ENCODE results near the gene SUSD1.
A peak's percentile ranks its signal among the peaks of the same experiment; 100 is the strongest.

SUSD1 gene

DNA sequence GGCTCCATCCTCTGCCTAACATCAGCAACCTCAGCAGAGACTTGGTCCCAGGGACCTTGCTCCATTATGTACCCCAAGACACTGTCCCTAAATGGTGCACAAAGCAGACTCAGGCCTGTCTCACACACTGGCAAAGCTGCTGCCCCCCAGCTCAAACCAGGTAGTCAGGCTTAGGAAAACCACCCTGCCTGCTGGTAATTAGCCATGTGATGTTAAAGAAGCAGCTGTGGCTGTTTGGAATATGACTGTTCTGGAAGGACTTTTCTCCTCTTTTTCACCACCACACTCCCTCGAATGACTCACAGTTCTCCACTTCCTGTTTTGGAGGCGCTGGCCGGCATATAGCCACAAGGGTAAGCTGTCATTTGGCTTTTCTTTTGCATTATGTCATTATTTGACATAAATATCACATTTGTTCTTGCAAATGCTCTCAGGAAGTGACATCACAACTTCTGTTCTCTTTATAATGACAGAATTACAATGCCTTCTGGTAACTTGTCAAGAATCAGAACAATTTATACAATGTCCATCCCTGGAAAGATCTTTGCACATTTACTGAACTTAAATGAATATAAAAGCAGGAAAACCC, 113.9 kb downstream of the SUSD1 start:
- H3K4me3 Mint-ChIP-seq = no peak overlapping the region
- peaks cover 22% of the 10 kb centered on the region for H3K36me3 Mint-ChIP-seq (ENCODE audit: low read depth)

DNA sequence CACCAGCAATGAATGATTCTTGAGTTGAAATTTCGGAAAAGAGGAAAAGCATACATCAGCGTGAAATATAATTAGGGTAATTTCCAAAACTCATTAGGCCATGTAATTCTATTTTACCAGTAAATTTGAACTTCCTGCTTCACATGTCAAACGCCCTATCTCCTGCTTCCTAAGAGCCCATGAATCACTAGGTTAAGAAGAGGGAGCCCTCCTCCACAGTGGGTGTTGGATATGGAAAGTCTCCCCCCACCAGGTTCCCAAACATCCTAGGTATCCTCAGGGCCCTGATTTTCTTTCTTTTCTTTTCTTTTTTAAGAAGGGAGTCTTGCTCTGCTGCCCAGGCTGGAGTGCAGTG, 115.2 kb downstream of the SUSD1 start:
- H3K27ac Mint-ChIP-seq = no peak overlapping the region
- no peaks in the 10 kb centered on the region for H3K9me3 Mint-ChIP-seq
- no peak overlapping the region for H3K4me3 Mint-ChIP-seq
- peaks cover 46% of the 10 kb centered on the region for H3K4me1 Mint-ChIP-seq (ENCODE audit: low read depth)
- H3K27me3 Mint-ChIP-seq = no peaks in the 10 kb centered on the region
- peaks cover 22% of the 10 kb centered on the region for H3K36me3 Mint-ChIP-seq (ENCODE audit: low read depth)

More for the DNA sequence above, 113.9 kb downstream of the SUSD1 start:
- Mint-ChIP-seq H3K27me3 (no peaks in the 10 kb centered on the region), H3K9me3 (no peaks in the 10 kb centered on the region), H3K27ac (peak overlapping the region; percentile 74), H3K4me1 (ENCODE audit: low read depth) (peaks cover 38% of the 10 kb centered on the region)

DNA sequence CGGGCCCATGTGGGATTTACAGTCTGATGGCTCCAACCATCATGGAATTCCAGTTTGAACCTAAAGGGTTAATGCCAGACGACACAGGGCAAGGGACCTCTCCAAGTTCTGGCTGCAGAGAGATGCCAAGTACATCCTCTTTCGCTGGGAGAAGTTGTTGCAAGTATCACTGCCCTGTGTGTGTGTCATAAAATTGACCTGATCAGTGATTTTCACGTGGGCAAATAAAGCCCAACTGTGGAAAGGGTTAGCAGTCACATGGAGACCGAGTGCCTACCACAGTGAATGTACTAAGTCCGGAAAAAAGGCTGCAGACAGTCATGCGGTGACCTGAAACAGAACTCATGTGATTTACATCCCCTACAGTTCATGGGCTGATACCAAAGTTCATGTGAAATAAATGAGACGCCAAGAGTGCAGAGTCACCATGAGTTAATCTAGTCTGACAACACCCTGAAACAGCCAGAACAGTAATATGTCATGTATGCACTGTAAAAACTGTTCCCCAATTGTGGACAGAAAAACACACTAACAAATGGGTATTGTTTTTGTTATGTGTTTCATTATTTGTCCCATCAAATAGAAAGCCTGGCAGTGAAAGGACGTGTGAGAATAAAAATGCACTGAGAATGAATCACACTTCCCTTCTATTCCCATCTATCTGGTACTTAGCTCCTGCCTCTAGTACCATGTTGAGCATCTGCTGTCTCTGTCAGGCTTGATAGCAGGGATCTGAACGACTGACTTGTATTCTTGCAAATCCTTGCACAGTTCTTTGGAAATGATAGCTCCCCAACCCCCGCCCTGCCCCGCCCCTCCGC, 115.7 kb downstream of the SUSD1 start:
- H3K27ac Mint-ChIP-seq = no peak overlapping the region
- no peaks in the 10 kb centered on the region for H3K9me3 Mint-ChIP-seq
- H3K4me3 Mint-ChIP-seq = no peak overlapping the region
- peaks cover 22% of the 10 kb centered on the region for H3K36me3 Mint-ChIP-seq (ENCODE audit: low read depth)
- no peaks in the 10 kb centered on the region for H3K27me3 Mint-ChIP-seq
- H3K4me1 Mint-ChIP-seq (ENCODE audit: low read depth) = peaks cover 46% of the 10 kb centered on the region

DNA sequence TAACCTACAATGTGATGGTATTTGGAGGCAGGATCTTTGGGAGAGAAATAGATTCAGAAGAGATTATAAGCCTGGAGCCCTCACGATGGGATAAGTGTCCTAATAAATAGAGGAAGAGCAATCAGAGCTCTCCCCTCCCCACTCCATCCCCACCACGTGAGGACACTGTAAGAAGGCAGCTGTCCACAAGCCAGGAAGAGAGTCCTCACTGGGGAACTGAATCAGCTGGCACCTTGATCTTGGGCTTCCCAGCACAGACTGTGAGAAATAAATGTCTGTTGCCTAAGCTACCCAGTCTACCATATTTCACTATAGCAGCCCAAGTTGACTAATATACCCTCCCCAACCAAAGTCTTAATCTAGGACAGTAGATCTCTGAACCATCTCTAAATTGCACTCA, 118.1 kb downstream of the SUSD1 start:
- Mint-ChIP-seq H3K27me3 (no peaks in the 10 kb centered on the region), H3K4me3 (no peak overlapping the region), H3K27ac (peak overlapping the region; percentile 24), H3K9me3 (no peaks in the 10 kb centered on the region), H3K36me3 (ENCODE audit: low read depth) (peaks cover 22% of the 10 kb centered on the region), H3K4me1 (ENCODE audit: low read depth) (peaks cover 45% of the 10 kb centered on the region)

DNA sequence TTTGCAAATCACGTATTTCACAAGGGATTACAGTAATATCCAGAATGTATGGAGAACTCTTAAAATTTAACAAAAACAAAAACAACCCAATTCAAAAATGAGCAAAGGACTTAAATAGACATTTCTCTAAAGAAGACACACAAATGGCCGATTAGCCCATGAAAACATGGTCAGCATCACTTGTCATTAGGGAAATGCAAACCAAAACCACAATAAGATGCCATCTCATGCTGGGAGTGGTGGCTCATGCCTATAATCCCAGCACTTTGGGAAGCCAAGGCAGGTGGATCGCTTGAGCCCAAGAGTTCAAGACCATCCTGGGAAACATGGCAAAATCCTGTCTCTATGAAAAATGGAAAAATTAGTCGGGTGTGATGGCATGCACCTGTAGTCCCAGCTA, 120.2 kb downstream of the SUSD1 start:
- peaks cover 25% of the 10 kb centered on the region for H3K4me1 Mint-ChIP-seq (ENCODE audit: low read depth)

DNA sequence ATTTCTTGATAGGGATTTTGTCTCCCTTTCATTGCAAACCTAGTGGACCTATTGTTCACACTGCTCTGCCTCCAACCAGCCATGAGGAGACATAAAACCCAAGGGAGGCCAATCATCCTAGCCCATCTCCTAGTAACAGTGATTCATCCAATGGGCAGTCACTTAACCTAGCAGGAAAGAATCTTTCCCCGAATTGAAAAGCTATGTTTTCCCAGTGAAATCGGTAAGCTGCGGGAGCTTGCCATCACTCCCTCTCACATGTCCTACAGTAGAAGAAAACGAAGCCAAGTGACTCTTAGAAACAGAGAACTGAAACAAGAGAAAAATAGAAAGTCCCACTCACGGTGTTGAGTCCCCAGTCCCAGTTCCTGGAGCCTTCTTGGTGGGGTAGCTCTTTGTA, 123.3 kb downstream of the SUSD1 start:
- H3K4me1 Mint-ChIP-seq (ENCODE audit: low read depth) = peaks cover 26% of the 10 kb centered on the region
- peaks cover 11% of the 10 kb centered on the region for H3K36me3 Mint-ChIP-seq (ENCODE audit: low read depth)
- H3K27me3 Mint-ChIP-seq = no peaks in the 10 kb centered on the region
- H3K9me3 Mint-ChIP-seq = peaks cover 12% of the 10 kb centered on the region
- H3K27ac Mint-ChIP-seq = no peak overlapping the region
- no peak overlapping the region for H3K4me3 Mint-ChIP-seq

More for the DNA sequence above, 120.2 kb downstream of the SUSD1 start:
- Mint-ChIP-seq H3K9me3 (no peaks in the 10 kb centered on the region), H3K36me3 (ENCODE audit: low read depth) (peaks cover 15% of the 10 kb centered on the region), H3K27ac (no peak overlapping the region), H3K27me3 (no peaks in the 10 kb centered on the region), H3K4me3 (no peak overlapping the region)

DNA sequence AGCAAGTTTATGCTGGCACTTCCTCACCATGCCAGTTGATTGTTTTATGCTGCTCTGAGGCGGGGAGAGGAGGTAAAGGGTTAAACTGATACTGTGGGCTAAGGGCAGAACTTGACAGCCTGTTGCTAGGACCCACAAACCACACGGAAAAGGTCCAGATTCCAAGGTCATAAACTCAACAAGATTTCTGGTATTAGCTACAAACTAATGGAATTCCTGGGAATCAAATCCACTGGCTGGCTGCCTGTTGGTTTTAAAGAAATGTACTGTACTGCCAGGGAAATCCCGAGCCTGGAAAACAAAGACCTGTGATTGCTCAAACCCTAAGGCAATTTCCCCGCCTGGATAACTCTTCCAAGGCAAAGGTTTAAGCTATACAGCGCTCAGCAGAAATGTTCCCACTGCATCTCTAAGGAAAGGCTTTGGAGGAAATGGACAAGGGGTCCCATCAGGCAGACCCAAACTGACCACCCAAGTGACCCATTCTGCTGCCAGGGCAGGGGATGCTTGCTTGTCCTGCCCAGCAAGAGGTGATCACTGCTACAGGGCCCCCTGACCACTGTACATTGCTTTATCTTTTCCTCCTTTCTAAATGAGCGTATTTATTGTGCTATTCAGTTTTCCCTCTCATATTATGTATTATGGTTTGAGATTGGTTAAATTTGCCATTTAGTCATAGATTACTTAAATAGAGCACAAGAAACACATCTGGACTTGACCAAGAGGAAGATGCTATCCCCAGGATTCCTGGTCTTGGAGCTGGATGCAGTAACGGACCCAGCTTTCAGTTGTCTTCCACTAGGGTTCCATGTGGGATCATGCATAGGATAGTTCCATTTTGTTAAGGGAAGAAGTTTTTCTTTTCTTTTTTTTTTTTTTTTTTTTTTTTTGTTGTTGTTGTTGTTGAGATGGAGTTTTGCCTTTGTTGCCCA, 124.3 kb downstream of the SUSD1 start:
- peaks cover 11% of the 10 kb centered on the region for H3K36me3 Mint-ChIP-seq (ENCODE audit: low read depth)
- peaks cover 12% of the 10 kb centered on the region for H3K9me3 Mint-ChIP-seq
- peaks cover 16% of the 10 kb centered on the region for H3K4me1 Mint-ChIP-seq (ENCODE audit: low read depth)
- H3K4me3 Mint-ChIP-seq = no peak overlapping the region
- no peaks in the 10 kb centered on the region for H3K27me3 Mint-ChIP-seq
- H3K27ac Mint-ChIP-seq = no peak overlapping the region

DNA sequence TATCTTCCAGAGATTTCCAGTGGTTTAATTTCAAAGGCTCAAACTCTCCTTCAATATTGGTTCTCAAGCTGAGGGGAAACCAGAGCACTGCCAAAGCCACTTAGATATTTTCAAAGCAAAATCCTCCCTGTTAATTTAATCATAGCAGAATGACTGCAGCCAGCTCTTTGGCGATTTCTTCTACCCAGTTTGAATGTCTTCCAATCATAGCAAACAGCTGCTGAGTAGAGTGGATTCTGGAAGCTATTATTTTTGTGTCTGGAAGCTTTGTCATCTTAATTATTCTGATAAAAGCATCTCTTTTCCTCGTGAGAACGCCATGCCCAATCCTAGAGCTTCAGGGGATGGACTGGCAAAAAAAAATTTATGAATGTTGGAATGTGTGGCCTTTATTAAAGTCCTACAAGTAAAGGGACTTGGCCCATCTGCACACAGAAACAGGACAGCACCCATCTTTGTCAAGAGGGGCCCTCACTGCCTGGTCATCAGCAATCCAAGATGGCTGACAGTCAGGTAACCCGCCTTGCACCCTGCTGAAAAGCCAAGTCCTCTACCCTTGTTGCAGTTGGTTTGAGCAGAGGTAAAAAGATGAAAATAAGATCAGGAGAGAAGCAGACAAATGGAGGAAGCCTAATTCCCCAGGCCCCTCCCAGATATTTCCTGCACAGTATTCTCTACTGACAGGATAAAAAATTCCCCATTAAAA, 125.1 kb downstream of the SUSD1 start:
- H3K36me3 Mint-ChIP-seq (ENCODE audit: low read depth) = peaks cover 19% of the 10 kb centered on the region

DNA sequence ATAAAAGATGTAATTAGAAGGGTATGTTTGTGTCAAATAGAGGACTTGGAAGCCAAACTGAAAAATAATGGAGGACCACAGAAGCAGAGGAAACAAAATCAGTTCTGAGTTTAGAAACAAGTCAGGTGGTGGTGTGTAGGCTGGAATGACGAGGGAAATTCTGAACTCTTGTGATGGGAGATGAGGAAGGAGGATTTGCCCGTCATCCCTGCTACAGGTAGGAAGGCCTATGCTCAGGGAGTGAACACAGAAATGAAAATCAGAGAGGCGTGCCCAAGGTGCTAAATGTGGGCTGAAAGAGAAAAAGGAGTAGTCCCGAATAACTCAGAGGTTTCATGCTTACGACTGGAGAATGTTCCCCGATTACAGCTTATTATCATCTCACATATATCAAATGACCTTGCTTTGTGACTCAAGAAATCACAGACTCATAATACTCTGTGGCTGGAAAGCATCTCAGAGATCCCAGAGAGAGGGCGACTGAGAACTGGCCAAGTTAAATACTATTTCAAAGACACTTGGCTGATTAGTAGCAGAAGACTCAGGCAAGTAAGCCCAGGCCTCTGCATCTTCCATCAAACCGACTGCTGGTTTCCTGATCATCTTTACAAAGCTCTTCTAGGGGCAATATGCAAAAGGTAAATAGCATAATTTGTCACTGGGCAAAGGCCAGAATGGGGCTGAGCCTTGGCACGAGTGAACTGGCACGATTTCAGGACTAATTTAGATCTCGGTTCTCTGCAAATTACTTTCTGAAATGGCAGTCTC, 126.0 kb downstream of the SUSD1 start:
- no peak overlapping the region for H3K27ac Mint-ChIP-seq
- no peak overlapping the region for H3K4me3 Mint-ChIP-seq
- H3K4me1 Mint-ChIP-seq (ENCODE audit: low read depth) = peaks cover 12% of the 10 kb centered on the region
- peaks cover 12% of the 10 kb centered on the region for H3K9me3 Mint-ChIP-seq
- H3K36me3 Mint-ChIP-seq (ENCODE audit: low read depth) = peaks cover 19% of the 10 kb centered on the region
- H3K27me3 Mint-ChIP-seq = no peaks in the 10 kb centered on the region

More for the DNA sequence above, 125.1 kb downstream of the SUSD1 start:
- Mint-ChIP-seq H3K27ac (no peak overlapping the region), H3K27me3 (no peaks in the 10 kb centered on the region), H3K9me3 (peaks cover 12% of the 10 kb centered on the region), H3K4me3 (no peak overlapping the region), H3K4me1 (ENCODE audit: low read depth) (peaks cover 12% of the 10 kb centered on the region)

DNA sequence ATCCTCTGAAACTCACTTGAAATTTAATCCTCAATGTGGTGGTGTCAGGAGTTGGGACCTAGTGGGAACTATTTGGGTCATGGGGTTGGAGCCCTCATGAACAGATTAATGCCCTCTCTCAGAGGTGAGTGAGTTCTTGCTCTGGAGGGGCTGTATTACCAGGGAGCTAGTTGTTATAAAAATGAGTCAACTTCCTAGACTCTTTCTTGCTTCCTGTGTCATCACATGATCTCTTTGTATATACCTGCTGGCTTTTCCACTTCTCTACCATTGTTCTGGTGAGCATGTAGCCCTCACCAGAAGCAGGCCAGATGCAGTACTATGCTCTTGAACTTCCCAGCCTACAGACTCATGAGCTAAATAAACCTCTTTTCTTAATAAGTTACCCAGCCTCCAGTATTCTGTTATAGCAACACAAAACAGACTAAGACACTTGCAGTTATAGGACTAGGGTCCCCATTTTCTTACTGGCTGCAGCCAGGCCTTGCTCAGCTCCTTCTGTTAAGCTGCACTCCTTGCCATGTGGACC, 127.5 kb downstream of the SUSD1 start:
- H3K27me3 Mint-ChIP-seq = no peaks in the 10 kb centered on the region
- no peak overlapping the region for H3K27ac Mint-ChIP-seq
- peaks cover 12% of the 10 kb centered on the region for H3K4me1 Mint-ChIP-seq (ENCODE audit: low read depth)
- H3K36me3 Mint-ChIP-seq (ENCODE audit: low read depth) = peaks cover 19% of the 10 kb centered on the region
- H3K4me3 Mint-ChIP-seq = no peak overlapping the region
- peaks cover 12% of the 10 kb centered on the region for H3K9me3 Mint-ChIP-seq

DNA sequence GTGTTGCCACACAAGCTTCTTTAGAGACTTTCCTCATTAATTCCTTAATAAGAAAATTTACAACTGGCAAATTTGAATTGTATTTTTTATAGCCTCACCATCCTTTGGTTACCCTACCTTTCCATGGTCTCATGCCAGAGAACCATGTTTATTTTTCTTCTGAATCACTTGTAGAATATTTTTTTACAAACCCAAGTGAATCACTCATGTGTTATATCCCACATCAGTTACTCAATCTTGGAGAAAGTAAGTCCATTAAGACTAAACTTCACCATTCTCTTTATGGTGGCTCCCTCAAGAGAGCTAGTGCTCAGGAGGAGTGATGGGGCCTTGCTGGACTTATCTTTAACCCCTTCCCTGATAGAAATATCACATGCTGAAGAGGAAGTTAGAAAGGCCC, 128.9 kb downstream of the SUSD1 start:
- no peak overlapping the region for H3K27ac Mint-ChIP-seq
- H3K27me3 Mint-ChIP-seq = peaks cover 3% of the 10 kb centered on the region
- H3K36me3 Mint-ChIP-seq (ENCODE audit: low read depth) = peaks cover 29% of the 10 kb centered on the region
- H3K4me3 Mint-ChIP-seq = no peak overlapping the region
- peaks cover 23% of the 10 kb centered on the region for H3K4me1 Mint-ChIP-seq (ENCODE audit: low read depth)
- H3K9me3 Mint-ChIP-seq = peaks cover 12% of the 10 kb centered on the region

DNA sequence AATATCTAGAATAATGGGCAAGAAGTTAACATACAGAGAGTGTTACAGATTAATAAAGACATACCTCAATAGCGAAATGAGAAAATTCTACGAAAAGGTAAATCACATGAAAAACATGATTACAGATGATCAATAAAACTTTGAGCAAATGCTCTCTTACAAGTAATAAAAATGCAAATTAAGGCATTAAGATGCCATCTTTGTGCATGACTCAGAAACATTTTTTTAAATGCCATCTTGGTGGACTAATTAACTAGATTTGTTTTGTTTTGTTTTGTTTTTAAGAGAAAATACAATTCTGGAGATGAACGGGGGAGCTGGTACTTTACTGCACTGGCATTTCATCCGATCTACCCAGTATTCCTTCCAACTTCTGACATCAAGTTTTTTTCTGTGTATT, 130.2 kb downstream of the SUSD1 start:
- Mint-ChIP-seq H3K4me3 (no peak overlapping the region), H3K4me1 (ENCODE audit: low read depth) (peaks cover 29% of the 10 kb centered on the region), H3K36me3 (ENCODE audit: low read depth) (peaks cover 40% of the 10 kb centered on the region), H3K27me3 (peaks cover 5% of the 10 kb centered on the region), H3K27ac (no peak overlapping the region), H3K9me3 (peaks cover 12% of the 10 kb centered on the region)

DNA sequence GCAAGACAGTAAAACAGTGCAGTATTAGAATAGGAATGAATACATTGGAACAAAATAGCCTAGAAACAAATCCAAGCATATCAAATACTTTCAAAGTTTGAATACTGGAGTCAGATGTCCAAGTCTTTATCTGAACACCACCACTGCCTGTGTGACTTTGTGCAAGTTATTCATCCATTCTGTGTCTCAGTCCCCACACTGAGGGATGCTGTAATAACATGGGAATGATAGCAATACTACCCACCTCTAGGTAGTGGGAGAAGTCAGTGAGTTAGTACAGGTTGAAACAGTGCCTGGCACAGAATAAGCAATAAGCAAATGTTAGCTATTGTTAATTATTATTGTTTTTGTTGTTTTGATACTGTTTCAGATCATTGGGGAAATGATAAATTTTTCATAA, 130.9 kb downstream of the SUSD1 start:
- H3K27me3 Mint-ChIP-seq = peaks cover 7% of the 10 kb centered on the region
- H3K4me3 Mint-ChIP-seq = no peak overlapping the region
- H3K36me3 Mint-ChIP-seq (ENCODE audit: low read depth) = peaks cover 44% of the 10 kb centered on the region
- peaks cover 12% of the 10 kb centered on the region for H3K9me3 Mint-ChIP-seq
- H3K27ac Mint-ChIP-seq = no peak overlapping the region
- H3K4me1 Mint-ChIP-seq (ENCODE audit: low read depth) = peaks cover 31% of the 10 kb centered on the region

DNA sequence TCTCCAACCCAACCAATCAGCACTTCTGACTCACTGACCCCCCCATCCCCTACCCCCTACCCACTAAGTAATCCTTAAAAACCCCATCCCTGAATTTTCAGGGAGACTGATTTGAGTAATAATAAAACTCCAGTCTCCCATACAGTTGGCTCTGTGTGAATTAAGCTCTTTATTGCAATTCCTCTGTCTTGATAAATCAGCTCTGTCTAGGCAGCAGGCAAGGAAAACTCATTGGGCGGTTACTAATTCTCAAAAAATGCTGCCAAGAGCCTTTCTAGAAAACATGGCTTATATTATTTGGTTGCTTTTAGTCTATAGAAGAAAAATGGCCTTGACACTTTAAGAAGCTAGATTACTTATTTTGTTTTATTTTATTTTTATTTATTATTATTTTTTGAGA, 131.7 kb downstream of the SUSD1 start:
- Mint-ChIP-seq H3K4me1 (ENCODE audit: low read depth) (peaks cover 37% of the 10 kb centered on the region), H3K27me3 (peaks cover 7% of the 10 kb centered on the region), H3K36me3 (ENCODE audit: low read depth) (peaks cover 38% of the 10 kb centered on the region), H3K9me3 (peaks cover 7% of the 10 kb centered on the region), H3K27ac (no peak overlapping the region), H3K4me3 (no peak overlapping the region)
